ENCODE data around the gene OR10W1.

Gene OR10W1

DNA sequence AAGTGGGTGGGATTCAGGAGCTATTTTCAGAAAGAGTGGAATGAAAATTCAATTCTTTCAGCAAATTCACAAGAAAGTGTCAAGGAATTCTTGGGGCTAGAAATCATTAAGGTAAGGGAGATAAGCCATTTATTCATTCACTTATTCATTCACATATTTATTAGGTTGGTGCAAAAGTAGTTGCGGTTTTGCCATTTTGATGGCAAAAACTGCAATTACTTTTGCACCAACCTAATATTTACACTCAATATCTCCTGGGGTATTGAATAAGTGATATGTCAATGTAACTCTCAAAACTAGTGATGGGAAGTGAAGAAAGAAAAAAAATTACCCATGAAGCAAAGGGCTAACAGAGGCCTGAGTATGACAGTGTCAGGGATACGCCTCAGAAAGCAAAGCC, at the start of gene OR10W1:
TSS of gene OR10W1 (minus strand) at position 119 of the 400 bp plus-strand sequence. CDS start 402 bp downstream, outside the sequence.
- no peak for DNase-seq

DNA sequence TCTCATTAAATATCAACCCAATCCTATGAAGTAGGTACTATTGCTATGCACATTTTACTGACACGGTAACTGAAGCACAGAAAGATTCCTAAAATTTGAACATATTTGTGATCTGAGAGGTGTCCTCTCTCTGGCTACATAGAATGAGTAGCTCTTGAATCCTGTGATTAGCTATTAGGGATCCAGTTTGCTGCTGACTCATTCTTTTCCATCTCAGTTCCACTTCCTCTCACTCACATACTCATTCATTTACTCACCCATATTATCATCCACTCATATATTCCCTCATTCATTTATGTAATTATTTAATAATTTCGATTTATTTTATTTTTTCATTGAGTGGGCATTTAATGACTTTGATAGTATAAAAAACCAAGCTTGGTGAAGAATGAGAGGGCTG, 48.1 kb upstream of the OR10W1 start:
- no peak for DNase-seq

DNA sequence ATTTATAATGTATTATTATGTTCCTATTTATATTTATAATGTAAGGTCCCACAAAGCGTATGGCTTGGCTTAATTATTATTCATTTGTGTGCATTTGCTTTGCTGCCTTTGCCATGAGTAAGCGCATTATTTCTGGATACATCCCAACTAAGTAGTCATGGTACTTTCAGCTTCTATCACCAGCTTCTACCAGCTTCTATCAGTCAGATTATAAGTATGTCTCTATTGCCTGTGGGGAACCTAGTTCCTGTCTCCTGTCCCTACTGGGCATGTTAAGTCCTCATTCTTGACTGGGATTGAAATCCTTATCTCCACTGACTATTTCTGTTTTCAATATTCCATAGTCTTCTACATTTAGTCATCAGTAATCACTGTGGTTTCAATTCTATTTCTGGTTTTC, 33.5 kb upstream of the OR10W1 start:
- DNase-seq, result no peak

- no peak for DNase-seq
Observed at GRCh38 chr11:58292017-58292416, 24.0 kb upstream of the OR10W1 start.

DNA sequence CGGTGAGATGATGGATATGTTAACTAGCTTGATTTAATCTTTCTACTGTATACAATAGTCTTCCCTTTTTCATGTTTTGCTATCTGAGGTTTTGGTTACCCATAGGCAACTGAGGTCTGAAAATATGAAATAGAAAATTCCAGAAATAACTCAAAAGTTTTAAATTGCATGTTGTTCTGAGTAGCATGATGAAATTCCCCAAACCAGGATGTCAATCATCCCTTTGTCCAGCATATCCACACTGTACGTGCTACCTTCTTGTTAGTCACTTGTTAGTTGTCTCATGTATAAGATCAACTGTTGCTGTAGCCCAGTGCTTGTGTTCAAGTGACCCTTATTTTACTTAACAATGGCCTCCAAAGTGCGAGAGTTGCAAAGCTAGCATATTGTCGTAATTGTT, 21.2 kb upstream of the OR10W1 start:
- DNase-seq, result no peak

- no peak for DNase-seq
Observed at GRCh38 chr11:58286249-58286648, 18.2 kb upstream of the OR10W1 start.

DNA sequence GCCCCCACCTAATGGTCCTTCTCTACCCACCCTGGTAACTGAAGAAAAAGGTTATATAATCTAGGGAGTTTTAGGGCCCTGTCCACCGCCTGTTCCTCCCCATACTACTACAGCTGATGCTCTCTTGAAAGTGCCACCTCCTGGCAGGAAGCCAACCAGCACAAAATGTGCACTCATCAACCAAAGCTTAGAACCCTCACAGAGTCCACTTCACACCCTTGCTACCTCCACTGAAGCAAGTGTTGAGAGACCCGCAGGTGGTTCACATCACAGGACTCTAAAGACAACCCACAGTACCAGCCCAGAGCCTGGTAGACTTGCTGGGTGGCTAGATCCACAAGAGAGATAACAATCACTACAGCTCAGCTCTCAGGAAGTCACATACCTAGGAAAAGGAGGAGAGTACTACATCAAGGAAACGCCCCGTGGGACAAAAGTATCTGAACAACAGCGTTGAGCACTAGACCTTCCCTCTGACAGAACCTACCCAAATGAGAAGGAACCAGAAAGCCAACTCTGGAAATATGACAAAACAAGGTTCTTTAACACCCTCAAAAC, 17.5 kb upstream of the OR10W1 start:
- DNase-seq, result no peak

DNA sequence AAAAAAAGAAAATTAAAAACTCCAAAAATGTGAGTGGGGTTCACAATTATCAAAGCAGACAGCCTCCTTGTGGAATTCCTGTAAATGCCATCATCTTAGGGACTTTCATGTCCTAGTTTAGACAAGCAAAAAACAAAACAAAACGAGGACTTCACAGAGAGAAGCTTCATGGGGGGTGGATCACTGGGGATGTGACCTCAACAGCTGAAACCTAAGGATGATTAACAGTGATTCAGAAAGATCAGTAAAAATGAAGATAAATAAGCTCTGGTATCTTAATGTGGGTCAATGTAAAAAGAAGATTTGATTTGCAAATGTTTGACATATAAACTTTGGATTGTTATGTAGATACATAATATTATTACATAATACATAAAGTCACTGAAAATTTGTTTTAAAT, 8.1 kb upstream of the OR10W1 start:
- no peak for DNase-seq

DNA sequence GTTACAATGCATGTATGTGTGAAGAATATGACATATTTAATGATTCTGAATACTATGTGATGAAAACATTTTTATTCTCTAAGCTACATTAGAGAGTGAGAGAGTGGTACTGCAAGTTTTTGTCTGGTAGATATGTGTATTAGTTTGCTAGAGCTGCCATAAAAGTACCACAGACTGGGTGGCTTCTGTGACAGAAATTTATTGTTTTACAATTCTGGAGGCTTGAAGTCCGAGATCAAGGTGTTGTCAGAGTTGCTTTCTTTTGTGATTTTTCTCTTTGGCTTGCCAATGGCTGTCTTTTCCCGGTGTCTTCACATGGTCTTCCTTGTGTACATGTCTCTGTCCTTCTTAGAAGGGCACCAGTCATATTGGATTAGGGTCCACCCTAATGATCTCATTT, 6.9 kb upstream of the OR10W1 start:
- no peak for DNase-seq

- DNase-seq, result no peak
Observed at GRCh38 chr11:58259983-58260382, 8.1 kb downstream of the OR10W1 start.

- no peak for DNase-seq
Observed at GRCh38 chr11:58254936-58255335, 13.1 kb downstream of the OR10W1 start.

GRCh38 chr11:58243954-58244353, 24.1 kb downstream of the OR10W1 start:
- no peak for DNase-seq

DNA sequence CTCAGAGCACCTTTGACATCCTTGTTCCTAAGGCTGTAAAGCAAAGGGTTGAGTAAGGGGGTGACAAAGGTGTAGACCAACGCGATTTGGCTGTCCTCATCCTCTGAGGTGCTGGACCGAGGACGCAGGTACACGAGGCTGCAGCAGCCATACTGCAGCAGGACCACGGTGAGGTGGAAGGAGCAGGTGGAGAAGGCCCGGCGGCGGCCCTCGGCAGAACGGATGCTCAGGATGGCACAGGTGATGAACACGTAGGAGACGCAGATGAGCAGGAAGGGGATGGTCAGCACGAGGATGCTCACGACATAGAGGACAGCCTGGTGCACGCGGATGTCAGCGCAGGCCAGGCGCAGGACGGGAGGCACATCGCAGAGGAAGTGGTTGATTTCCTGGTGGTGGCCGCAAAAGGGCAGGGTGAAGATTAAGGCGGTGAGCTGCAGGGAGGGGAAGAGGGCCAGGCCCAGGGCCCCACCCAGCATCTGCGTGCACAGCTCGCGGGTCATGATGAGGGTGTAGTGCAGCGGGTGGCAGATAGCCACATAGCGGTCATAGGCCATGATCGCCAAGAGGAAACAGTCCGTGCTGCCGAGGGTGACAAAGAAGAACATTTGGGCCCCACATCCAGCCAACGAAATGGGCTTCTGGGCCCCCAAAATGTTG, 40.0 kb downstream of the OR10W1 start:
- DNase-seq, result no peak

GRCh38 chr11:58222721-58223120, 45.3 kb downstream of the OR10W1 start:
- DNase-seq, result no peak
